ENCODE measurements around the gene NBPF1.
"Not testable (repeated sequence)": the region's sequence is repeated elsewhere in the genome, so short reads cannot be mapped to it uniquely, and the experiment has no call there.

Gene NBPF1

DNA sequence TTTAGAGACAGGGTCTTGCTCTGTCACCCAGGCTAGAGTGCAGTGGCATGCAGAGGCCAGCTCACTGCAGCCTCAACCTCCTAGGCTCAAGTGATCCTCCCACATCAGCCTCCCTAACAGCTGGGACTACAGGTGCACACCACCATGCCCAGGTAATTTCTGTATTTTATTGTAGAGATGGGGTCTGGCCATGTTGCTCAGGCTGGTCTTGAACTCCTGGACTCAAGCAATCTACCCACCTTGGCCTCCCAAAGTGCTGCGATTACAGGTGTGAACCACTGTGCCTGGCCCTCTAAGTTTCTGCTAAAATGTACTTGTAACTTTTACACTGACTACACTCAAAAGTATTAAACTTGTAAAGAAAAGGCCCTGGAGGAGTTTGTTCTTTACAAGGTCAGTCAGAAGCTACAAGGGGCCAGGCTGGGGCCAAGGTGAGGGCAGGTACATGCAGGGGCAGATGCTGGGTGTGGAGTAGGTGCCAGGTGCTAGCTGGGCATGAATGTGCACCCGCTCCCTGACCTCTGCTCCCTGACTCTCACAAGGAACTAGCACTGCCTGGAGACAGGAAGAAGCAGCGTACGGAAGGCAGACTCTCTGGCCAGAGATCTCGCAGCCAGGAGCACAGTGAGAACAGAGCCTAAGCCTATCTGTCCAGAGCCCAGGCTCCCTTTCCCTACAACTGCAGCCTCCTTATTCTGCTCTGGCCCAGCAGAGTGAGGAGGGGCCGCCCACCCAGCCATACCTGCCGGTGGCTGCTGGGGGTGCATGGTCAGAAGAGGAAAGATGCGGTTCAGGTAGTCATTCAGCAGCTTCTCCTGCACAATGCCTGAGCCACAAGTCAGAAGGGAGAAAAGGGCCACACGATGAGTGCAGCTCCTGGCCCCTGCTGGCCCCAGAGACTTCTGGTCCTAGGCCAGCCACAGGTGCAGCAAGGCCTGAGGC is 28.9 kb upstream of the NBPF1 start:
- not testable (repeated sequence) for H3K9me3 ChIP-seq (ENCODE audit: control insufficient read depth in 1 of 2, low read length in 2 of 2); H3K27me3 ChIP-seq (ENCODE audit: control insufficient read depth in 1 of 2, insufficient read depth in 2 of 2, low read length in 2 of 2)
- H3K27ac ChIP-seq (ENCODE audit: low read depth, low read length), result peak overlapping the region; percentile 69
- peaks cover 37 to 41% of the 10 kb centered on the region in 2 donors for H3K4me1 ChIP-seq (ENCODE audit: control insufficient read depth in 1 of 2, insufficient read depth in 2 of 2, low read length in 2 of 2)
- peaks cover 0 to 13% of the 10 kb centered on the region in 2 donors for H3K36me3 ChIP-seq (ENCODE audit: control insufficient read depth in 1 of 2, insufficient read depth in 2 of 2, low read length in 2 of 2)
- H3K9ac ChIP-seq (ENCODE audit: low read depth in 1 of 2, low read length in 2 of 2), result peak overlapping the region; percentile 78 to 99
- H3K4me3 ChIP-seq (ENCODE audit: low read depth in 1 of 2, low read length in 2 of 2), result peak overlapping the region; percentile 87 to 98

DNA sequence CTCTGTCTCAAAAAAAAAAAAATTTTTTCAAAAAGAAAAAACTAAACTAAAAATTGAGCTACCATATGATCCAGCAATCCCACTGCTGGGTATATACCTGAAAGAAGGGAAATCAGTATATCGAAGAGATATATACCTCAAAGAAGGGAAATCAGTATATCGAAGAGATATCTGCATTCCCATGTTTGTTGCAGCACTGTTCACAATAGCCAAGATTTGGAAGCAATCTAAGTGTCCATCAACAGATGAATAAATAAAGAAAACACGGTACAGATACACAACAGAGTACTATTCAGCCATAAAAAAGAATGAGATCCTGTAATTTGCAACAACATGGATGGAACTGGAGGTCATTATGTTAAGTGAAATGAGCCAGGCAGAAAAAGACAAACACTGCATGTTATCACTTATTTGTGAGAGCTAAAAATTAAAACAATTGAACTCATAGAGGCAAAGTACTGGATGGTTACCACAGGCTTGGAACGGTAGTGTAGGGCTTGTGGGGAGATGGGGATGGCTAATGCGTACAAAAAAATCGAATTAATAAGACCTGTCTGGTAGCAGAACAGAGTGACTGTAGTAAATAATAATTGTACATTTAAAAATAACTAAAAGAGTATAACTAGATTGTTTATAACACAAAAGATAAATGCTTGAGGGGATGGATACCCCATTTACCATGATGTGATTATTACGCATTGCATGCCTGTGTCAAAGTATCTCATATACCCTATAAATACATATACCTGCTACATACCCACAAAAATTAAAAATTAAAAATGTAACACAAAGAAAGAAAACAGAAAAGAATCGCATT is 28.0 kb upstream of the NBPF1 start:
- H3K4me3 ChIP-seq (ENCODE audit: low read depth in 1 of 2, low read length in 2 of 2); H3K9ac ChIP-seq (ENCODE audit: low read depth in 1 of 2, low read length in 2 of 2); H3K27ac ChIP-seq (ENCODE audit: low read depth, low read length); H3K9me3 ChIP-seq (ENCODE audit: control insufficient read depth in 1 of 2, low read length in 2 of 2); H3K27me3 ChIP-seq (ENCODE audit: control insufficient read depth in 1 of 2, insufficient read depth in 2 of 2, low read length in 2 of 2): not testable (repeated sequence)
- peaks cover 37 to 41% of the 10 kb centered on the region in 2 donors for H3K4me1 ChIP-seq (ENCODE audit: control insufficient read depth in 1 of 2, insufficient read depth in 2 of 2, low read length in 2 of 2)
- H3K36me3 ChIP-seq (ENCODE audit: control insufficient read depth in 1 of 2, insufficient read depth in 2 of 2, low read length in 2 of 2), result peaks cover 0 to 13% of the 10 kb centered on the region in 2 donors

DNA sequence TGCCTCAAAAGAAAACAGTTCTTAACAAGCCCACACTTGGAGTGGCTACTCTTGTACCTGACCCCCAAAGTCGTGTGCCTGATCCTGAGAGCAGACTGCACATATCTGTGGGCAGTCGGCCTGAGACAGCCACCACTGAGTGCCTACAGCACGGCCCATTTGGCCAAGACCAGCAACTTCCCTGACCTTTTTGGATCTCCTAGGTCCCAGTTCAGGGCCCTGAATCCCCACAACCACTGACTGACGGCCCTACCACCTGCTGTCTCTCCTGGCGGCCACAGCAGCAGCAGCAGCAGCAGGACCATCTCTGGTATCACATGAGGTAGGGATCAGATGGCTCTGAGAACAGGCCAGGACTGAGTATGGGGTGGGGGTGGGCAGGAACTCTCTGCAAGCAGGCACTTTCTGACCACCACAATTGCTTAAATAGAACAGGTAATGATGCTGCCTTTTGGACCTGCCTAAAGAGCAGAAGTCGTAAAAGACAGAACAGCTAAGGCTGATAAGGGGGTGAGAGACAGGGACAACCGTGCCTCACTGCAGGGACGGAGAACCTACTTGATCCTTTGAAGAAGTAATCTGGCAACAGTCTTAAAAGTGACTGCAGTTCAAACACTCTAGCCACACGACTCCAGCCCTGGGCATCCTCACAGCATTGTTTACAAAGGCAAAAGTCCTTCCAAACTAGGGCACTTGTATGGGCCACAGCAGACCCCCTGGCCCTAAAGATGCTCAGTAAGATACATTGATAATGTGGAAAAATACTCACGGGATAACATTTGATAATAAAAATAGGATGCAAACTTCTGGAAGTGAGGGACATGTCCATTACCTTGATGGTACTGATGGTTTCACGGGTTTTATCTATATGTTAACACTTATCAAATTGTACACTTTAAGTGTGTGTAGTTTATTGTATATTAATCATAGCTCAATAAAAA is 26.0 kb upstream of the NBPF1 start:
- H3K4me3 ChIP-seq (ENCODE audit: low read depth in 1 of 2, low read length in 2 of 2); H3K9ac ChIP-seq (ENCODE audit: low read depth in 1 of 2, low read length in 2 of 2); H3K27me3 ChIP-seq (ENCODE audit: control insufficient read depth in 1 of 2, insufficient read depth in 2 of 2, low read length in 2 of 2); H3K27ac ChIP-seq (ENCODE audit: low read depth, low read length); H3K9me3 ChIP-seq (ENCODE audit: control insufficient read depth in 1 of 2, low read length in 2 of 2): not testable (repeated sequence)
- H3K36me3 ChIP-seq (ENCODE audit: control insufficient read depth in 1 of 2, insufficient read depth in 2 of 2, low read length in 2 of 2), result peaks cover 0 to 22% of the 10 kb centered on the region in 2 donors
- H3K4me1 ChIP-seq (ENCODE audit: control insufficient read depth in 1 of 2, insufficient read depth in 2 of 2, low read length in 2 of 2), result peaks cover 30% of the 10 kb centered on the region in 2 donors

DNA sequence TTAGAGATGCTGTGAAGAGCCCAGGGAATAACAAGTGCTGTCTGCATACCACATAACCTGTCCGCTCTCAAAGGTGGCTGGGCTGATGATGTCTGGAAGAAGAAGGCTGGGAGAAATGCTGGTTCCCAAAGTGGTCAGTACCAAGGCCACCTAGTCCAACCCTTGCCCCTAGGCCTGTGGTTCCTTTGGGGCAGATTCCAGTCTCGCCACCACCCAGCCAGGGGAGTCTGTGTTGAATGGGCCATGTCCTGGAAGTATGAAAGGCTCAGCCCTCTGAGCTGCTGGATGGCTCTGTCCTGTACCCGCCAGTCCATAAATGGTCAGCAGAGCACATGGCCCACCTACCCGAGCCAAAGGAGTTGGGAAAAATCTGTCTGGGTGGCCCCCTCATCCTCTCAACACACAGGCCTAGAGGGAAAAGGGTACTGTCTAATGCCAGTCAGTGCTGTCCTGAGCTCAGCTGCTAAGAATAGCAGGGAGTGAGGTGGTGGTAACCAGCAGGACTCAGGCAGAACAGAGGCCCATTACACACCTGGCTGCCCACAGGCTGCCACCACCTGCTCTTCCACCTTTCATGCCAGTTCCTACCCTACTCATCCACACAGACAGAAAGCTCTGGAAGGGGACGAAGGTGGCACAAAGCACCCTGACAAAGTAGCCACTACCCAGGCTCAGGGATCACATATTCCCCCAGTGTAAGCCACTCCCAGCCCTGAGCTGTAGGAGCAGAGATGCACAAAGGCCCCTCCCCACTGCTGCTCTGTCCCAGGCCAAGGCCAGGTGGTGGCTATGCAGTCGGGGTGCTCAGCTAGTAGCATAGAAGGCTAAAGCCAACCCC is 24.8 kb upstream of the NBPF1 start:
- not testable (repeated sequence) for H3K9me3 ChIP-seq (ENCODE audit: control insufficient read depth in 1 of 2, low read length in 2 of 2); H3K4me3 ChIP-seq (ENCODE audit: low read depth in 1 of 2, low read length in 2 of 2); H3K27me3 ChIP-seq (ENCODE audit: control insufficient read depth in 1 of 2, insufficient read depth in 2 of 2, low read length in 2 of 2); H3K9ac ChIP-seq (ENCODE audit: low read depth in 1 of 2, low read length in 2 of 2); H3K27ac ChIP-seq (ENCODE audit: low read depth, low read length)
- peaks cover 0 to 33% of the 10 kb centered on the region in 2 donors for H3K36me3 ChIP-seq (ENCODE audit: control insufficient read depth in 1 of 2, insufficient read depth in 2 of 2, low read length in 2 of 2)
- peaks cover 21 to 23% of the 10 kb centered on the region in 2 donors for H3K4me1 ChIP-seq (ENCODE audit: control insufficient read depth in 1 of 2, insufficient read depth in 2 of 2, low read length in 2 of 2)

DNA sequence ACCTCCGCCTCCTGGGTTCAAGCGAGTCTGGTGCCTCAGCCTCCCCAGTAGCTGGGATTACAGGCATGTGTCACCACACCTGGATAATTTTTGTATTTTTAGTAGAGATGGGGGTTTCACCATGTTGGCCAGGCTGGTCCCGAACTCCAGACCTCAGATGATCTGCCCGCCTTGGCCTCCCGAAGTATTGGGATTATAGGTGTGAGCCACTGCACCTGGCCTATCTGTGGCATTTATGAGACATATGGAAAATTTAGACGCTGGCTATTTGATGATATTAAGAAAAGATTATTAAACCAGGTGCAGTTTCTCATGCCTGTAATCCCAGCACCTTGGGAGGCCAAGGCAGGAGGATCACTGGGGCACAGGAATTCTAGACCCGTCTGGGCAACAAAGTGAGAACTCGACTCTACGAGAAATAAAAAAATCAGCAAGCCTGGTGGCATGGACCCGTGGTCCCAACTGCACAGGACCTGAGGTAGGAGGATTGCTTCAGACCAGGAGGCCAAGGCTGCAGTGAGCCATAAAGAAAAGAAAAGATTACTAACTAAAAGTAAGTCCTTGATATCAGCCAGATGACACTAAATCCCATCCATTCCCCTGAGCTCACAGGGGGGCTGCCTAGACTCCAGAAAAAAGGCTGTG is 23.3 kb upstream of the NBPF1 start:
- H3K9me3 ChIP-seq (ENCODE audit: control insufficient read depth in 1 of 2, low read length in 2 of 2); H3K27me3 ChIP-seq (ENCODE audit: control insufficient read depth in 1 of 2, insufficient read depth in 2 of 2, low read length in 2 of 2); H3K4me3 ChIP-seq (ENCODE audit: low read depth in 1 of 2, low read length in 2 of 2); H3K9ac ChIP-seq (ENCODE audit: low read depth in 1 of 2, low read length in 2 of 2); H3K4me1 ChIP-seq (ENCODE audit: control insufficient read depth in 1 of 2, insufficient read depth in 2 of 2, low read length in 2 of 2); H3K27ac ChIP-seq (ENCODE audit: low read depth, low read length): not testable (repeated sequence)
- peaks cover 5 to 48% of the 10 kb centered on the region in 2 donors for H3K36me3 ChIP-seq (ENCODE audit: control insufficient read depth in 1 of 2, insufficient read depth in 2 of 2, low read length in 2 of 2)

DNA sequence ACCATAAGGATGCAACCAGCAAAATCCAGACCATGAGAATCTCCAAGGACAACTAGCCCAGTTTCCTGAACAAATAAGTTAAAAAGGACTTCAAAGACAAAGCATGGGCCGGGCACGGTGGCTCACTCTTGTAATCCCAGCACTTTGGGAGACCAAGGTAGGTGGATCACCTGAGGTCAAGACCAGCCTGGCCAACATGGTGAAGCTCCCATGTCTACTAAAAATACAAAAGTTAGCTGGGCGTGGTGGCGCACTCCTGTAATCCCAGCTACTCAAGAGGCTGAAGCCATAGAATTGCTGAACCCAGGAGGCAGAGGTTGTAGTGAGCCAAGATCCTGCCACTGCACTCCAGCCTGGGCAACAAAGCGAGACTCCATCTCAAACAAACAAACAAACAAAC is 22.6 kb upstream of the NBPF1 start:
- peaks cover 10 to 55% of the 10 kb centered on the region in 2 donors for H3K36me3 ChIP-seq (ENCODE audit: control insufficient read depth in 1 of 2, insufficient read depth in 2 of 2, low read length in 2 of 2)

DNA sequence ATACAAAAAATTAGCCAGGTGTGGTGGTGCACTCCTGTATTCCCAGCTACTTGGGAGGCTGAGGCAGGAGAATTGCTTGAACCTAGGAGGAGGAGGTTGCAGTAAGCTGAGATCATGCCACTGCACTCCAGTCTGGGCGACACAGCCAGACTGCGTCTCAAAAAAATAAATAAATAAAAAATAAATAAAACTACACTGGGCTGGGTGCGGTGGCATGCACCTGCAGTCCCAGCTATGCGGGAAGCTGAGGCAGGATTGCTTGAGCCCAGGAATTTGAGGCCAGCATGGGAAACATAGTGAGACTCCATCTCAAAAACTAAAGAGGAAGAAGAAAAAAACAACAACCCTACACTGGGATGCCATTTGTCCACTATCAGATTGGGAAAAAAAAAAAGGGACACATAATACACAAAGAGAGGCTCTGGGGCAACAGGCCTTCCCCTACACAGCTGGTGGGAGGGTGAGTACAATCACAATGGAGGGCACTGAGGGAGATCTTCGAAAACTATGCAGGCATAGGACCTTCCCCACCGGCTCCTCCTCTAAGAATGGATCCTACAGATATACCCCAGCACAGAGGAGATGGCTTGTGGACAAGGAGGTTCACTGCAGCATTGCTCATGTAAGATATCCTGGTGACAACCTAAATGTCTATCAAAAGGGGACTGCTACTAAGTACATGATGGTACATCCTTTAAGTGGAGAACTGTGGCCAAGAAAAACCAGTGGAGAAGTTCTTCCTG is 20.3 kb upstream of the NBPF1 start:
- not testable (repeated sequence) for H3K4me3 ChIP-seq (ENCODE audit: low read depth in 1 of 2, low read length in 2 of 2); H3K27me3 ChIP-seq (ENCODE audit: control insufficient read depth in 1 of 2, insufficient read depth in 2 of 2, low read length in 2 of 2); H3K9ac ChIP-seq (ENCODE audit: low read depth in 1 of 2, low read length in 2 of 2); H3K4me1 ChIP-seq (ENCODE audit: control insufficient read depth in 1 of 2, insufficient read depth in 2 of 2, low read length in 2 of 2); H3K27ac ChIP-seq (ENCODE audit: low read depth, low read length); H3K9me3 ChIP-seq (ENCODE audit: control insufficient read depth in 1 of 2, low read length in 2 of 2)
- peaks cover 15 to 60% of the 10 kb centered on the region in 2 donors for H3K36me3 ChIP-seq (ENCODE audit: control insufficient read depth in 1 of 2, insufficient read depth in 2 of 2, low read length in 2 of 2)

More for the DNA sequence above, 22.6 kb upstream of the NBPF1 start:
- not testable (repeated sequence) for H3K27ac ChIP-seq (ENCODE audit: low read depth, low read length); H3K9me3 ChIP-seq (ENCODE audit: control insufficient read depth in 1 of 2, low read length in 2 of 2); H3K4me3 ChIP-seq (ENCODE audit: low read depth in 1 of 2, low read length in 2 of 2); H3K27me3 ChIP-seq (ENCODE audit: control insufficient read depth in 1 of 2, insufficient read depth in 2 of 2, low read length in 2 of 2); H3K9ac ChIP-seq (ENCODE audit: low read depth in 1 of 2, low read length in 2 of 2); H3K4me1 ChIP-seq (ENCODE audit: control insufficient read depth in 1 of 2, insufficient read depth in 2 of 2, low read length in 2 of 2)

DNA sequence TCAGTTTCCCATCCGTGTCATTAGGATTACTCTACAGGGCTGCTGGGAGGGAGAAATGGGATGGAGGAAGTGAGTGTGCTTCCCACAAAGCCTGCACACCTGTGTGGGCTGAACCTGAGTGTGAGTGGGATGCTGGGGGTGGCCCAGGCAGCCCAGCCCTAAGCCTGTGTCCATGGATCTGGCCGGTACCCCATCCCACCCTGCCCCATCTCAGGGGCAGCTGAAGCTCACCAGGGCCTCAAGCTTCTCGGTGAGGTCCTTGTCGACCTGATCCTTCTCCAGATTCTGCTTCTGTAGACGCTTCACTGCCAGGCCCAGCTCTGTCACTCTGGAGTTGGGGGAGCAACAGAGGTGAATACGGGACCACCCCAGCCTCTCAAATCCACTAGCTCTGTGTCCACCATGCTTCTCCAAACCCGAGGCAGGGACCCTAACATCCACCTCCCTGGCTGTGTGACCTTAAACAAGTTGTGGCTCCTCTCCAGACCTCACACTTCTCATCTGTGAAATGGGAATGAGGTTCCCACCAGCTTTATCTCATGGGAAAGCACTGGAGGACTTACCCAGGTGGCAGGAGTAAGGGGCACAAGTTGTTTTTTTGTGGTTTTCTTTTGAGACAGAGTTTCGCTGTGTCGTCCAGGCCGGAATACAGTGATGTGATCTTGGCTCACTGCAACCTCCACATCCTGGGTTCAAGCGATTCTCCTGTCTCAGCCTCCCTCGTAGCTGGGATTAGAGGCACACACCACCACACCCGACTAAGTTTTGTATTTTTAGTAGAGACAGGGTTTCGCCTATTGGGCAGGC is 18.9 kb upstream of the NBPF1 start:
- H3K9ac ChIP-seq (ENCODE audit: low read depth in 1 of 2, low read length in 2 of 2); H3K27me3 ChIP-seq (ENCODE audit: control insufficient read depth in 1 of 2, insufficient read depth in 2 of 2, low read length in 2 of 2); H3K4me3 ChIP-seq (ENCODE audit: low read depth in 1 of 2, low read length in 2 of 2); H3K9me3 ChIP-seq (ENCODE audit: control insufficient read depth in 1 of 2, low read length in 2 of 2); H3K27ac ChIP-seq (ENCODE audit: low read depth, low read length); H3K4me1 ChIP-seq (ENCODE audit: control insufficient read depth in 1 of 2, insufficient read depth in 2 of 2, low read length in 2 of 2): not testable (repeated sequence)
- peaks cover 23 to 69% of the 10 kb centered on the region in 2 donors for H3K36me3 ChIP-seq (ENCODE audit: control insufficient read depth in 1 of 2, insufficient read depth in 2 of 2, low read length in 2 of 2)
